Measurements from ENCODE around the gene QPRT.
"Not testable (repeated sequence)": the region's sequence is repeated elsewhere in the genome, so short reads cannot be mapped to it uniquely, and the experiment has no call there.

Gene QPRT

GRCh38 chr16:29694384-29695195, 15.6 kb downstream of the QPRT start:
- DNase-seq: no peak

GRCh38 chr16:29695675-29696074, 16.7 kb downstream of the QPRT start:
- DNase-seq: not testable (repeated sequence)

- no peak for DNase-seq
These were observed 17.9 kb downstream of the QPRT start for GRCh38 chr16:29696881-29697331.

- no peak for DNase-seq
These were observed 18.4 kb downstream of the QPRT start for GRCh38 chr16:29697391-29697790.

GRCh38 chr16:29698042-29698441, 19.1 kb downstream of the QPRT start:
- no peak for DNase-seq

GRCh38 chr16:29698484-29699323, 19.7 kb downstream of the QPRT start:
- no peak for DNase-seq

GRCh38 chr16:29699324-29700219, 20.6 kb downstream of the QPRT start:
- DNase-seq: no peak

GRCh38 chr16:29700253-29700987, 21.4 kb downstream of the QPRT start:
- DNase-seq: peak; percentile 80

GRCh38 chr16:29701214-29701555, 22.2 kb downstream of the QPRT start:
- DNase-seq: no peak

GRCh38 chr16:29702269-29702668, 23.3 kb downstream of the QPRT start:
- DNase-seq: peak; percentile 14

GRCh38 chr16:29705030-29705429, 26.1 kb downstream of the QPRT start:
- DNase-seq: no peak

- not testable (repeated sequence) for DNase-seq
These were observed 28.2 kb downstream of the QPRT start for GRCh38 chr16:29707160-29707559.

GRCh38 chr16:29708917-29709600, 30.1 kb downstream of the QPRT start:
- DNase-seq: no peak

GRCh38 chr16:29709657-29710056, 30.7 kb downstream of the QPRT start:
- not testable (repeated sequence) for DNase-seq

GRCh38 chr16:29710227-29711219, 31.5 kb downstream of the QPRT start:
- DNase-seq: peak; percentile 44

GRCh38 chr16:29712809-29713208, 33.8 kb downstream of the QPRT start:
- DNase-seq: no peak

- no peak for DNase-seq
These were observed 35.4 kb downstream of the QPRT start for GRCh38 chr16:29714396-29714795.

GRCh38 chr16:29714972-29715371, 36.0 kb downstream of the QPRT start:
- no peak for DNase-seq

- DNase-seq: no peak
These were observed 38.1 kb downstream of the QPRT start for GRCh38 chr16:29717113-29717512.

- DNase-seq: no peak
These were observed 40.1 kb downstream of the QPRT start for GRCh38 chr16:29719063-29719462.
